ENCODE measurements around the gene PPARA. TPM values are rescaled to one million over a fixed set of nuclear protein-coding genes. Genes with fewer than 3 reads are reported as not detected.

The PPARA gene
- total RNA-seq, 2 experiments from 2014 or later: 3.3 to 10.5 TPM

DNA sequence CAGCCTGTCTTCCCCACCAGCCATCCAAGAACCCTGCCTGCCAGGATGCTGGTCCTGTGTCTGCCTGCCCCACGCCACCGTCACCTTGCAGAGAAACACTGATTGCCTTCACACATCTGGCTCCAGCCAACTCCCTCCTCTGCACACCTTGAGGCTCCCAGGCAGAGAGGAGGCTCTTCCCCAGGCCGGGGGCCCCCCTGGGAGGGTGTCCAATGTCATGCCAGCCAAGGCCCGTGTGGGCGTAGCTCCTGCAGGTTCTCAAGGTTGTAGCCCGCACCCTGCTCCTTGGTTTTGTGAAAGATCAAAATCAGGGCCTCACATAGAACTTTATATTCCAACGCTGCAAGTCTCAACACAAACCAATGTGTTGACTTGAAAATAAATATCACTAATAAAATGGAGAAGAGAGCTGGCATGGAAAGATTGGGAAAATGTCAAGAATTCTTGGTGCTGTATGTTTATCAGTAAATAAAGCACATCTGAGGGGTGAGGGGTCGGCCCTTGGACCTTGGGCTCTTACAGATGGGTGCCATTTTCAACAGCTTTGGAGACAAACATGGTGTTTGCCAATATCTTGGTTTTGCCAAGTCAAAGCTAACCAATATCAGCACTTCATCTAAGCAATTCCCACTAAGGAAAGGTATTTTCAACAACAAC, 6.7 kb upstream of the PPARA start:
- H4K20me1 ChIP-seq (ENCODE audit: insufficient read depth, low read length): no peaks in the 10 kb centered on the region
- H3K9me2 ChIP-seq (ENCODE audit: insufficient read depth, low read length): no peaks in the 10 kb centered on the region
- H3K79me2 ChIP-seq (ENCODE audit: insufficient read depth, low read depth, low read length): no peaks in the 10 kb centered on the region
- POLR2A ChIA-PET: interaction anchor here (0.6 kb wide), 1 partner anchor 15 kb away, joined by 3 read pairs; no protein-coding TSS in a partner anchor
- intact Hi-C loops (cut with micrococcal nuclease; ENCODE audit: unreplicated experiment): no loop called here
- no peaks in the 10 kb centered on the region for H3K9me3 ChIP-seq (ENCODE audit: low read length)
- TF ChIP-seq, protein P1, sequence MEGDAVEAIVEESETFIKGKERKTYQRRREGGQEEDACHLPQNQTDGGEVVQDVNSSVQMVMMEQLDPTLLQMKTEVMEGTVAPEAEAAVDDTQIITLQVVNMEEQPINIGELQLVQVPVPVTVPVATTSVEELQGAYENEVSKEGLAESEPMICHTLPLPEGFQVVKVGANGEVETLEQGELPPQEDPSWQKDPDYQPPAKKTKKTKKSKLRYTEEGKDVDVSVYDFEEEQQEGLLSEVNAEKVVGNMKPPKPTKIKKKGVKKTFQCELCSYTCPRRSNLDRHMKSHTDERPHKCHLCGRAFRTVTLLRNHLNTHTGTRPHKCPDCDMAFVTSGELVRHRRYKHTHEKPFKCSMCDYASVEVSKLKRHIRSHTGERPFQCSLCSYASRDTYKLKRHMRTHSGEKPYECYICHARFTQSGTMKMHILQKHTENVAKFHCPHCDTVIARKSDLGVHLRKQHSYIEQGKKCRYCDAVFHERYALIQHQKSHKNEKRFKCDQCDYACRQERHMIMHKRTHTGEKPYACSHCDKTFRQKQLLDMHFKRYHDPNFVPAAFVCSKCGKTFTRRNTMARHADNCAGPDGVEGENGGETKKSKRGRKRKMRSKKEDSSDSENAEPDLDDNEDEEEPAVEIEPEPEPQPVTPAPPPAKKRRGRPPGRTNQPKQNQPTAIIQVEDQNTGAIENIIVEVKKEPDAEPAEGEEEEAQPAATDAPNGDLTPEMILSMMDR (conservative IDR thresholded peaks at IDR 0.05; ENCODE audit: low read length): no peak
- no peak for TF ChIP-seq EZH2phosphoT487 (IDR thresholded peaks at IDR 0.05; ENCODE audit: borderline replicate concordance, low read depth, low read length)
- H3K4me1 ChIP-seq (ENCODE audit: insufficient read depth, low read length, poor library complexity, severe bottlenecking): peaks cover 4% of the 10 kb centered on the region
- CTCF ChIA-PET (ENCODE audit: unreplicated experiment): no interaction called here
- no peaks in the 10 kb centered on the region for H3K36me3 ChIP-seq (ENCODE audit: insufficient read depth, low read length)
- no TSS peak for BruUV-seq (replicated peaks)
- no peak overlapping the region for H3K4me3 ChIP-seq (ENCODE audit: low read depth, low read length, poor library complexity, severe bottlenecking)
- no peak overlapping the region for H2AFZ ChIP-seq (ENCODE audit: low read length)
- no peak overlapping the region for H3K27ac ChIP-seq (ENCODE audit: low read depth, low read length, poor library complexity, severe bottlenecking)
- no peak overlapping the region for H3K4me2 ChIP-seq (ENCODE audit: low read length)
- no peak for DNase-seq (ENCODE audit: low spot score)

DNA sequence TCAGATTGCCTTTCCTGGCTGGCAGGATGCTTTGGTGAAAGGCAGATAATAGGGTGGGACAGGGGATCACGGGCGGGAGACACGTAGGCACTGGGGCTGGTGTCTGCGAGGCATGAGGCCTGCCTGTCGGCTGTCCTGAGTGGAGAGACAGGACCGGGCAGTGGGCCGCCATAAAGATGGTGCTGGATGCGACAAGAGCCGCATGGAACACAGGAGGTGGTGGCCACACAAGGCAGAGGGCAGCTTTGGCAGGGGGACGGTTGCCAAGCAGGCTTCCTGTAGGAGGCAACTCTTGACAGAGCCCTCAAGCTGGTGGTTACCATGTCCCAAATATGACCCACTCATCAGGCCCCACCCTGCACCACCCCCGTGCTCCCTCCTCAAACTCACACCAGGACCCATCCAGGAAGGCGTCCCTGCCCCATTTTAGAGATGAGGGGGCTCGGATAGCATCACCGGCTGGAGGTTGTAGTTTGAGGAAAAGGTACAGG, 4.9 kb upstream of the PPARA start:
- intact Hi-C loops (cut with micrococcal nuclease; ENCODE audit: unreplicated experiment): no loop called here
- no peak overlapping the region for H2AFZ ChIP-seq (ENCODE audit: low read length)
- BruUV-seq (replicated peaks): no TSS peak
- DNase-seq (ENCODE audit: low spot score): no peak
- H4K20me1 ChIP-seq (ENCODE audit: insufficient read depth, low read length): no peaks in the 10 kb centered on the region
- peaks cover 13% of the 10 kb centered on the region for H3K4me1 ChIP-seq (ENCODE audit: insufficient read depth, low read length, poor library complexity, severe bottlenecking)
- H3K4me3 ChIP-seq (ENCODE audit: low read depth, low read length, poor library complexity, severe bottlenecking): no peak overlapping the region
- H3K27ac ChIP-seq (ENCODE audit: low read depth, low read length, poor library complexity, severe bottlenecking): no peak overlapping the region
- H3K9me2 ChIP-seq (ENCODE audit: insufficient read depth, low read length): no peaks in the 10 kb centered on the region
- H3K9me3 ChIP-seq (ENCODE audit: low read length): no peaks in the 10 kb centered on the region
- H3K79me2 ChIP-seq (ENCODE audit: insufficient read depth, low read depth, low read length): no peaks in the 10 kb centered on the region
- TF ChIP-seq EZH2phosphoT487 (IDR thresholded peaks at IDR 0.05; ENCODE audit: borderline replicate concordance, low read depth, low read length): no peak
- TF ChIP-seq, protein P1 (conservative IDR thresholded peaks at IDR 0.05; ENCODE audit: low read length): no peak
- no peaks in the 10 kb centered on the region for H3K36me3 ChIP-seq (ENCODE audit: insufficient read depth, low read length)
- CTCF ChIA-PET (ENCODE audit: unreplicated experiment): no interaction called here
- POLR2A ChIA-PET: no interaction called here
- H3K4me2 ChIP-seq (ENCODE audit: low read length): no peak overlapping the region

DNA sequence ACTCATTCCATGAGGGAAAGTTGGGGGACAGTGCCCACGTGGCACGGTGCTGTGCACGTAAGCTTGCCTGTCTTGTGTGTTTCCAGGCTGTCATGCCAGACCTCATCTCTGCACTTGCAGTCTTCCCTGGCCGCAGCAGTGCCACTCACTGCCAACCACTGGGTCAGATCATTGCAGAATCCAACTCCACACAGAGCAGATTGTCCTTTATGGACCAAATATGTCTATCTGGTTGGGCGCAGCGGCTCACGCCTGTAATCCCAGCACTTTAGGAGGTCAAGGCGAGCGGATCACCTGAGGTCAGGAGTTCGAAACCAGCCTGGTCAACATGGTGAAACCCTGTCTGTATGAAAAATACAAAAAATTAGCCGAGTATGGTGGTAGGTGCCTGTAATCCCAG, 4.4 kb upstream of the PPARA start:
- H3K4me3 ChIP-seq (ENCODE audit: low read depth, low read length, poor library complexity, severe bottlenecking): no peak overlapping the region
- POLR2A ChIA-PET: no interaction called here
- no peaks in the 10 kb centered on the region for H3K9me3 ChIP-seq (ENCODE audit: low read length)
- H3K27ac ChIP-seq (ENCODE audit: low read depth, low read length, poor library complexity, severe bottlenecking): no peak overlapping the region
- H3K79me2 ChIP-seq (ENCODE audit: insufficient read depth, low read depth, low read length): no peaks in the 10 kb centered on the region
- H3K4me1 ChIP-seq (ENCODE audit: insufficient read depth, low read length, poor library complexity, severe bottlenecking): peaks cover 13% of the 10 kb centered on the region
- TF ChIP-seq, protein P1 (conservative IDR thresholded peaks at IDR 0.05; ENCODE audit: low read length): no peak
- no peak for TF ChIP-seq EZH2phosphoT487 (IDR thresholded peaks at IDR 0.05; ENCODE audit: borderline replicate concordance, low read depth, low read length)
- no peaks in the 10 kb centered on the region for H3K9me2 ChIP-seq (ENCODE audit: insufficient read depth, low read length)
- CTCF ChIA-PET (ENCODE audit: unreplicated experiment): no interaction called here
- BruUV-seq (replicated peaks): no TSS peak
- H3K4me2 ChIP-seq (ENCODE audit: low read length): no peak overlapping the region
- no peaks in the 10 kb centered on the region for H3K36me3 ChIP-seq (ENCODE audit: insufficient read depth, low read length)
- intact Hi-C loops (cut with micrococcal nuclease; ENCODE audit: unreplicated experiment): no loop called here
- no peak overlapping the region for H2AFZ ChIP-seq (ENCODE audit: low read length)
- no peaks in the 10 kb centered on the region for H4K20me1 ChIP-seq (ENCODE audit: insufficient read depth, low read length)
- no peak for DNase-seq (ENCODE audit: low spot score)
